Measurements from ENCODE around the gene ZNF652. TPM values are rescaled to one million over a fixed set of nuclear protein-coding genes. Genes with fewer than 3 reads are reported as not detected.

The ZNF652 gene
- total RNA-seq, 4 donors from 2014 or later: 36.5 to 56.1 (median 42.5) TPM

DNA sequence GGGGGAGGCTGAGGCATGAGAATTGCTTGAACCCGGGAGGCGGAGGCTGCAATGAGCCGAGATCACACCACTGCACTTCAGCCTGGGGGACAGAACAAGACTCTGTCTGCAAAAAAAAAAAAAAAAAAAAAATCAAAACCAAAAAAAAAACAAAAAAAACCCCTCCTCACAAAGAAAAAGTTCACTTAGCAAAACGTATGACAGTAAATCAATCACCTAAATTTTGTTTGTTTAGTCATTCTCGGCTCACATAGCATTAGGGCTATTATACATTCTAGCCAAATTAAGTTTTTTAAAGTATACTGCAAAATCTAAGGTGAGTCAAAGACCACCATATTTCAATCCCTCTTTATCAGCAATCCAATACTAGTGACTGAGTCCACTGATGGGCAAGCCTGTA lies 5.7 kb downstream of the ZNF652 start:
- no peak for TF ChIP-seq POLR2A (IDR thresholded peaks at IDR 0.05)
- TF ChIP-seq, protein P1, sequence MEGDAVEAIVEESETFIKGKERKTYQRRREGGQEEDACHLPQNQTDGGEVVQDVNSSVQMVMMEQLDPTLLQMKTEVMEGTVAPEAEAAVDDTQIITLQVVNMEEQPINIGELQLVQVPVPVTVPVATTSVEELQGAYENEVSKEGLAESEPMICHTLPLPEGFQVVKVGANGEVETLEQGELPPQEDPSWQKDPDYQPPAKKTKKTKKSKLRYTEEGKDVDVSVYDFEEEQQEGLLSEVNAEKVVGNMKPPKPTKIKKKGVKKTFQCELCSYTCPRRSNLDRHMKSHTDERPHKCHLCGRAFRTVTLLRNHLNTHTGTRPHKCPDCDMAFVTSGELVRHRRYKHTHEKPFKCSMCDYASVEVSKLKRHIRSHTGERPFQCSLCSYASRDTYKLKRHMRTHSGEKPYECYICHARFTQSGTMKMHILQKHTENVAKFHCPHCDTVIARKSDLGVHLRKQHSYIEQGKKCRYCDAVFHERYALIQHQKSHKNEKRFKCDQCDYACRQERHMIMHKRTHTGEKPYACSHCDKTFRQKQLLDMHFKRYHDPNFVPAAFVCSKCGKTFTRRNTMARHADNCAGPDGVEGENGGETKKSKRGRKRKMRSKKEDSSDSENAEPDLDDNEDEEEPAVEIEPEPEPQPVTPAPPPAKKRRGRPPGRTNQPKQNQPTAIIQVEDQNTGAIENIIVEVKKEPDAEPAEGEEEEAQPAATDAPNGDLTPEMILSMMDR (IDR thresholded peaks at IDR 0.05): no peak
- H3K4me1 ChIP-seq: peaks cover 0 to 35% (median 6%) of the 10 kb centered on the region in 4 donors
- H3K4me3 ChIP-seq: no peak overlapping the region
- H3K36me3 ChIP-seq: no peaks in the 10 kb centered on the region
- no peak for DNase-seq
- no peaks in the 10 kb centered on the region for H3K27me3 ChIP-seq
- no peak overlapping the region for H3K27ac ChIP-seq
- H3K9me3 ChIP-seq: no peaks in the 10 kb centered on the region

DNA sequence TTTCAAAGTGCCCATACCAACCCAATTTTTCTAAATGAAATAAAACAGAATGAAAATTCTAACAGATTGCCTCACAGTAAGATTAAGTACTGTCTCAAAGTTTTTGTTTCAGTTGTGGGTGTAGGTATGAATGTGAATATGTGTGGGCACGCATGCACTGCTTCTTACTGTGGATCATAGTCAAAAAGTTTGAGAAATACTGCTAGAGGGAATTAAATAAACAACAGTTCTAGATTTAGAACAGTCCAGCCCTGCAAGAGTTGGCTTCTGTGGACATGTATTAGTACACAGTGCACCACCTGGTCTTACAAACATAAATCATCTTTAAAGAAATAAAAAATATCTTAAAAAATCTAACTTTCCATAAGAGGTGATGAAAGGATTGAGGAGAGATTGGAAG lies 8.4 kb downstream of the ZNF652 start:
- Histone ChIP-seq H3K27ac (no peak overlapping the region), H3K9me3 (no peaks in the 10 kb centered on the region), H3K27me3 (no peaks in the 10 kb centered on the region), H3K36me3 (no peaks in the 10 kb centered on the region), H3K4me3 (no peak overlapping the region), H3K4me1 (peaks cover 0 to 12% (median 0%) of the 10 kb centered on the region in 4 donors)
- peak in 1 of 3 donors; percentile 9 for DNase-seq
- TF ChIP-seq, protein P1 (IDR thresholded peaks at IDR 0.05): no peak
- no peak for TF ChIP-seq POLR2A (IDR thresholded peaks at IDR 0.05)

DNA sequence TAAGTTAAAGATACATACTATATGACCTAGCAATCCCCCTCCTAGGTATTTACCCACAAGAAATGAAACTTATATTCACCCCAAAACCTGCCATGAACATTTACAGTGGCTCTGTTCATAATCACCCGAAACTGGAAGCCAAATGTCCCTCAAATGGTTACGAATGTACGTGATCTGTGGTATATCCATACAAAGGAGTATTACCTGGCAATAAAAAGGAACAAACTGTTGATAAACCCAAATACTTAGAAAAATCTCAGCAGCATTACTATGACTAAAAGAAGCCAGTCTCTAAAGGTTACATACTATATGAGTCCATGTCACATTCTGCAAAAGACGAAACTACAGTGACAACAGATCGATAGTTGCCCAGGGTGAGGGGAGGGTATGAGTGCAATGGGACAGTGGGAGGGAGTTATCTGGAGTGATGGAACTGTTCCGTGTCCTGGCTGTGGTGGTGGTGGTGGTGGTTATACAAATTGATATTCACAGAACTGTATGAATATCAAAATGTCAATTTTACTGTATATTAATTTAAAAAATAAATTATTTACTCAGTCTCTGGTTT lies 9.4 kb downstream of the ZNF652 start:
- peaks cover 0 to 9% (median 0%) of the 10 kb centered on the region in 4 donors for H3K4me1 ChIP-seq
- no peaks in the 10 kb centered on the region for H3K9me3 ChIP-seq
- peak in 1 of 3 donors; percentile 13 for DNase-seq
- TF ChIP-seq, protein P1 (IDR thresholded peaks at IDR 0.05): no peak
- TF ChIP-seq POLR2A (IDR thresholded peaks at IDR 0.05): no peak
- no peaks in the 10 kb centered on the region for H3K36me3 ChIP-seq
- no peaks in the 10 kb centered on the region for H3K27me3 ChIP-seq
- no peak overlapping the region for H3K4me3 ChIP-seq
- H3K27ac ChIP-seq: no peak overlapping the region

DNA sequence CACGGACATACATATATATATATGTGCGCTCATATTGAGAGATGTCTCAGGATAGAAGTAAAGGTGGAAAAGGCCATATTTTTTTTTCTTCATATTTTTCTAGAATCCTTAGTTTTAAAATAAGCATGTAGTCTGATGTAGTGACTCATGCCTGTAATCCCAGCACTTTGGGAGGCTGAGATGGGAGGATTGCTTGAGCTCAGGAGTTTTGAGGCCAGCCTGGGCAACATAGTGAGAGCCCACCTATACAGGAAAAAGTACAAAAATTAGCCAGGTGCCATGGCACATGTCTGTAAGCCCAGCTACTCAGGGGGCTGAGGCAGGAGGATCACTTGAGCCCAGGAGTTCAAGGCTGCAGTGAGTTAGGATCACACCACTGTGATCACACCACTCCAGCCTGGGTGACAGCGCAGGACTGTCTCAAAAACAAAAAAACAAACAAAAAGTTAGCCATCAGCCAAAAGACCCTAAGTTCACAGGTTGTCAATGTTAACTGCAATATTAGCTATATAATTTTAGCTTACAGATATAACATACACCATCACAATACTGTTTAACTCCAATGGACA lies 10.4 kb downstream of the ZNF652 start:
- H3K9me3 ChIP-seq: no peaks in the 10 kb centered on the region
- TF ChIP-seq POLR2A (IDR thresholded peaks at IDR 0.05): no peak
- TF ChIP-seq, protein P1 (IDR thresholded peaks at IDR 0.05): no peak
- no peak overlapping the region for H3K4me3 ChIP-seq
- no peaks in the 10 kb centered on the region for H3K4me1 ChIP-seq
- no peaks in the 10 kb centered on the region for H3K36me3 ChIP-seq
- H3K27me3 ChIP-seq: no peaks in the 10 kb centered on the region
- DNase-seq: peak in 1 of 3 donors; percentile 6
- H3K27ac ChIP-seq: no peak overlapping the region

DNA sequence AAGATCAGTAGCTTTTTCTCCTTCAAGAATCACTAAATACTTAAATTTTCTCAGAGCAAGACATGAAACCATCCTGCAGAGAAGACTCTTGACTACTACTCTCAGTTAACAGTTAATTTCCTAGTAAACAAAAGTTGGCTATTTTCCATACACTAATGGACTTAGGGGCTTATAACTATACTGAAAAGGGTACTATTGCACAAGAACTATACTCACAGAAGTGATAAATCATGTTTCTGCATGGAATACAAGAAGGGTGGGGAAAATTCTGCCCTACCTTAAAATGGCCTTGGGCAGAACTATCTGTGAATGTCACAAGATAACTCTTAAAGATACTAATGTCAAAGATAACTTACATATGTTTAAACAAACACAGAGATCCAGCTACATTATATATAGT lies 12.5 kb downstream of the ZNF652 start:
- no peak overlapping the region for H3K27ac ChIP-seq
- no peaks in the 10 kb centered on the region for H3K36me3 ChIP-seq
- H3K27me3 ChIP-seq: no peaks in the 10 kb centered on the region
- no peak overlapping the region for H3K4me3 ChIP-seq
- no peaks in the 10 kb centered on the region for H3K9me3 ChIP-seq
- TF ChIP-seq, protein P1 (IDR thresholded peaks at IDR 0.05): no peak
- no peak for TF ChIP-seq POLR2A (IDR thresholded peaks at IDR 0.05)
- H3K4me1 ChIP-seq: no peaks in the 10 kb centered on the region
- no peak for DNase-seq

All from Peyer's patch (tissue), 4 donors.